GM10847 (cell line): ENCODE results near the gene CATSPER1.

Experiments
- POLR2A ChIP-seq: IDR thresholded peaks from 2 replicates; pipeline ENCODE4 v1.6.1; 2011; ENCODE audit not compliant: insufficient read length; ENCODE audit errors: extremely low read depth

CATSPER1 gene

GRCh38 chr11:66042996-66043906 lies 17.0 kb upstream of the CATSPER1 start:
- TF ChIP-seq POLR2A = no peak

- TF ChIP-seq POLR2A = no peak
These were observed 16.1 kb upstream of the CATSPER1 start for GRCh38 chr11:66042227-66042995.

- no peak for TF ChIP-seq POLR2A
These were observed 13.5 kb upstream of the CATSPER1 start for GRCh38 chr11:66039765-66040164.

- TF ChIP-seq POLR2A = no peak
These were observed 11.0 kb upstream of the CATSPER1 start for GRCh38 chr11:66037327-66037726.

- no peak for TF ChIP-seq POLR2A
These were observed 10.0 kb upstream of the CATSPER1 start for GRCh38 chr11:66036334-66036710.

GRCh38 chr11:66035653-66036333 lies 9.5 kb upstream of the CATSPER1 start:
- no peak for TF ChIP-seq POLR2A

- TF ChIP-seq POLR2A = no peak
These were observed 6.9 kb upstream of the CATSPER1 start for GRCh38 chr11:66032957-66033735.

GRCh38 chr11:66022401-66023185 lies 3.7 kb downstream of the CATSPER1 start:
- no peak for TF ChIP-seq POLR2A

GRCh38 chr11:66020618-66021357 lies 5.5 kb downstream of the CATSPER1 start:
- TF ChIP-seq POLR2A = no peak

- TF ChIP-seq POLR2A = no peak
These were observed 6.1 kb downstream of the CATSPER1 start for GRCh38 chr11:66020212-66020611.

GRCh38 chr11:66017321-66017720 lies 9.0 kb downstream of the CATSPER1 start:
- TF ChIP-seq POLR2A = no peak

- TF ChIP-seq POLR2A = no peak
These were observed 9.5 kb downstream of the CATSPER1 start for GRCh38 chr11:66016793-66017177.
